Lower leg skin (tissue), 4 donors: ENCODE measurements around the gene MTMR2. TPM values are rescaled to one million over a fixed set of nuclear protein-coding genes. Genes with fewer than 3 reads are reported as not detected.

ENCODE experiments used
- DNase-seq, 2 donors: peaks; one replicate each; pipeline ENCODE4 v3.0.0-alpha.2; 2019; ENCODE audit warnings: low spot score in 2 of 2
- H3K4me3 ChIP-seq: fragments of 200-600 bp; sonication (generic); 2 replicates; pipeline ENCODE4 v1.5.1; 2017; ENCODE audit warnings: mild to moderate bottlenecking, low read depth; ENCODE audit not compliant: poor library complexity, severe bottlenecking
- POLR2A ChIP-seq, 2 donors: fragments of 450-650 bp; IDR thresholded peaks; one replicate each; pipeline ENCODE4 v1.6.1; 2016 to 2017; ENCODE audit warnings: antibody characterized with exemption in 2 of 2, mild to moderate bottlenecking in 1 of 2, moderate library complexity in 1 of 2
- WGBS, 2 donors: methylation state at CpG; one replicate each; pipeline ENCODE4 v1.1.5; 2018; 5-methylcytosine and 5-hydroxymethylcytosine counted together
- intact Hi-C: fragments of 100-400 bp; cut with DNase I; formaldehyde crosslinking; loops from one replicate; pipeline ENCODE4 v1.15.0; 2023; ENCODE audit warnings: low total_unique reads
- total RNA-seq, 4 donors: library from RNA; depleted of rRNA; stranded (reverse); fragments of >200 nt; gene quantifications; one replicate each; pipeline ENCODE4 v1.1.0, GENCODE V29; 2016
- TF ChIP-seq, protein P1 (sequence below), 3 donors: fragments of 450-650 bp; IDR thresholded peaks; one replicate each; pipeline ENCODE4 v1.5.1; 2016; ENCODE audit warnings: antibody characterized with exemption in 3 of 3, mild to moderate bottlenecking in 3 of 3, moderate library complexity in 2 of 3

Gene MTMR2
- total RNA-seq, 4 donors from 2014 or later = 11.1 to 17.4 (median 12.2) TPM

DNA sequence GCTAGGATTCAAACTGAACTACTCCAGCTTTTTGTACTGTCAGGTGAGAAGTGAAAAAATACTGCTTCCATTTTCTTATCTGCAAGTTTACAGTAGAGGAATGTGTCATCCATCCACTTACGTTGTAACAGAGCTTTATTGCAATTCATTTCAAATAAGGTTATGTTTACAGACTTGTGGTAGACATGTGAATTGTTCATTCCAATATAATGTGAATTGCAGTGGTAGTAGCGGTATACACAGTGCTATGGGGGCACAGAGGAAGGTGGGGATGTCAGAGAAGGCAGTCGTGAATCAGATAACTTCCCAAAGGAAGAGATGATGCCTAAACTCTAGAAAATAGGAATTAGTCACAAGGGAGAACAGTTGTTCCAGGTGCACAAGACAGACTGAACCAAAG is 91.1 kb downstream of the MTMR2 start:
- WGBS, 2 donors = 79 to 83% methylated on average over 3 of the region's 3 CpGs
- intact Hi-C loops = no loop called here
- H3K4me3 ChIP-seq = no peak overlapping the region
- DNase-seq = no peak
- TF ChIP-seq, protein P1, sequence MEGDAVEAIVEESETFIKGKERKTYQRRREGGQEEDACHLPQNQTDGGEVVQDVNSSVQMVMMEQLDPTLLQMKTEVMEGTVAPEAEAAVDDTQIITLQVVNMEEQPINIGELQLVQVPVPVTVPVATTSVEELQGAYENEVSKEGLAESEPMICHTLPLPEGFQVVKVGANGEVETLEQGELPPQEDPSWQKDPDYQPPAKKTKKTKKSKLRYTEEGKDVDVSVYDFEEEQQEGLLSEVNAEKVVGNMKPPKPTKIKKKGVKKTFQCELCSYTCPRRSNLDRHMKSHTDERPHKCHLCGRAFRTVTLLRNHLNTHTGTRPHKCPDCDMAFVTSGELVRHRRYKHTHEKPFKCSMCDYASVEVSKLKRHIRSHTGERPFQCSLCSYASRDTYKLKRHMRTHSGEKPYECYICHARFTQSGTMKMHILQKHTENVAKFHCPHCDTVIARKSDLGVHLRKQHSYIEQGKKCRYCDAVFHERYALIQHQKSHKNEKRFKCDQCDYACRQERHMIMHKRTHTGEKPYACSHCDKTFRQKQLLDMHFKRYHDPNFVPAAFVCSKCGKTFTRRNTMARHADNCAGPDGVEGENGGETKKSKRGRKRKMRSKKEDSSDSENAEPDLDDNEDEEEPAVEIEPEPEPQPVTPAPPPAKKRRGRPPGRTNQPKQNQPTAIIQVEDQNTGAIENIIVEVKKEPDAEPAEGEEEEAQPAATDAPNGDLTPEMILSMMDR (IDR thresholded peaks at IDR 0.05) = no peak
- TF ChIP-seq POLR2A (IDR thresholded peaks at IDR 0.05) = no peak

DNA sequence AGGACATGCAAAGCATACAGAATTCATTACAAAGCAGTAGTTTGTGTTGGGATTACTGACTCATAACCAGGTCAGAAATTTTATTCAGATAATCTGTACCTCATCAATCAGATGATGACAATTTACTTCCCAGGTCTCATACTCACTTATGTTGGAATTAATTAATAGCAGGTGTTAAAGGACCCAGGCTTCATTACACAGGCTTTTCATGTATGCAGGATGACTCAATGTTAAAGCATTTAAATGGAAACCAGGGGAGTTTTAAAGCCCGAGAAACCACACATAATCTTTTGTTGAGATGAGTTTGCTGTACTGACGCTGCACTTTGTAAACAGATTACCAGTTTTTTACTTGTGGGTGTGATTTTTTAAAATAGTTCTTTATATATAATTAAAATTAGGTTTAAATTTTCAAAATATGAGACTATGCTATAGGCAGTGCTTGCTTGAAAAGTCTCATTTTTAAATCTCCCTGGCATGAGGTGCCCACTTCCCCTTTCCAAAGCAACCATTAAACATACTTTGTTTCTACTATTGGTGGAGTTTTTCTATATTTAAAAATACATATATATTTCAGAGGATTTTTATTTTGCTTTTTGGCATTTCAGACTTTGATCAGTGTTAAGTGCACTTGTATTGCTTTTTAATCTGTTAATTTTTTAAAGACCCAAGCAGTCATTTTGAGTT is 92.6 kb downstream of the MTMR2 start:
- no peak overlapping the region for H3K4me3 ChIP-seq
- no peak for DNase-seq
- 67 to 70% methylated on average over 2 of the region's 2 CpGs for WGBS, 2 donors
- intact Hi-C loops = no loop called here
- TF ChIP-seq, protein P1 (IDR thresholded peaks at IDR 0.05) = no peak

DNA sequence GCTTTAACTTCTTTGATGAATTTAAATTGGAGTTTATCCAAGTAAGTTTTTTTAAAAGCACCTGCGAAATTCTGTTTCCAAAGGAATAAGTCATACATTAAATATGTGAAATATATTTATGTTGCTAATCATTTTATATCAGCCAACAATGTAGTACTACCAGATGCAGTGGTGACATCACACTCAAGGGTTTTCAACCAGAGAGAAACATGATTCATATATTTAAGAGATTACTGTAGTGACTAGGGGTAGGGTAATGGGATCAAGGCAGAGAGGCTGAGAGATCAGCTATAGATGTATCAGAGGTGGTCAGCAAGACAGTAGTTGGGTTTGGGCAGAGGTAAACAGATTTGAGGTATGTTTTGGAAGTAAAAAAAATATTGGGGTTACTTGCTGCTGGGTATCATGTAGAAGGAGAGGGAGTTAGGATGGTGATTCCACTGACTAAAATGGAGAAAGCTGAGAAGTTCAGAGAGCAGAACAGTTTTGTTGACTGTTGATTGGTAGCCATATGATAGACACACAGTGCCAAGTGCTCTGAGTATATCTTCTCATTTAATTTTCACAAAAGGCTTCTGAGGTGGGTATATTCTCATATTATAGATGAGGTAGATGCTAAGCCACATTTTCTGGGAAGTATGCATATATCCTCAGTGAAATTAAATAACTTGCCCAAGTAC is 94.2 kb downstream of the MTMR2 start:
- no peak overlapping the region for H3K4me3 ChIP-seq
- DNase-seq = no peak
- TF ChIP-seq, protein P1 (IDR thresholded peaks at IDR 0.05) = no peak
- no peak for TF ChIP-seq POLR2A (IDR thresholded peaks at IDR 0.05)
- WGBS, 2 donors = 81 to 96% methylated on average over 1 of the region's 1 CpG
- intact Hi-C loops = no loop called here

DNA sequence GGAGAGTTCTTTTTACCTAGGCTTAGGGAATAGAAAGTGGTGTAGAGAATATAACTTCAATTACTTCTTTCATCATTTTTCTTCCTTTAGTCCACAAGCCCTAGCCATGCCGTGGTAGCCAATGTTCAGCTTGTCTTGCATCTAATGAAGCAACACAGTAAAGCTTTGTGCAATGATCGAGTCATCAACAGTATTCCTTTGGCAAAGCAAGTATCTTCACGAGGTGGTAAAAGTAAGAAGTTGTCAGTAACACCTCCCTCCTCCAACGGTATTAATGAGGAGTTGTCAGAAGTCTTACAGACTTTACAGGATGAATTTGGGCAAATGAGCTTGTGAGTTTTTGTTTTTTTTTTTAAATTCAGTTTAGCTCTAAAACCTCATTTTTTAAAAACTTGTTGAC is 96.2 kb downstream of the MTMR2 start:
- TF ChIP-seq POLR2A (IDR thresholded peaks at IDR 0.05) = no peak
- TF ChIP-seq, protein P1 (IDR thresholded peaks at IDR 0.05) = no peak
- 87 to 90% methylated on average over 4 of the region's 4 CpGs for WGBS, 2 donors
- no peak for DNase-seq
- intact Hi-C loops = no loop called here
- no peak overlapping the region for H3K4me3 ChIP-seq

DNA sequence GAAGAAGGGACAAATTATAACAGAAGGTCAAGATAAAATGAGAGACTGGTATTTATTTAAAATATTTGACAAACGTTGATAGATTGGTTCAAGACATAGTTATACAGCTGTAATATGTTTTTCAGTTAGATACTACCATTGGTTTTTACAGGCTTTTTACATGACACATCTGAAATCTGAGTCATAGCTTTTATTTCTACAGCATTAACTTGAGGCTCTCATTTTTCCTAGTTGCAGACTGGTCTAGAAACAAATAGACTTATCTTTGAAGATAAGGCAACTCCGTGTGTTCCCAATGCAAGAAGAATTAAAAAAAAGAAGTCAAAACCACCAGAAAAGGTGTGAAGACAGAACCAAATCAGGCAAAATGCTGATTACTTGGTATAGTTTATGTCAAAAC is 102.3 kb downstream of the MTMR2 start:
- H3K4me3 ChIP-seq = no peak overlapping the region
- intact Hi-C loops = no loop called here
- no peak for DNase-seq
- WGBS, 2 donors = 81 to 91% methylated on average over 2 of the region's 2 CpGs
- TF ChIP-seq, protein P1 (IDR thresholded peaks at IDR 0.05) = no peak
- no peak for TF ChIP-seq POLR2A (IDR thresholded peaks at IDR 0.05)
